ENCODE data around the gene MYO3A.
A peak's percentile ranks its signal among the peaks of the same experiment; 100 is the strongest.
"Not testable (repeated sequence)": the region's sequence is repeated elsewhere in the genome, so short reads cannot be mapped to it uniquely, and the experiment has no call there.

Gene MYO3A

GRCh38 chr10:25974897-25975459, 40.9 kb downstream of the MYO3A start:
- DNase-seq (ENCODE audit: low read depth), result no peak

DNA sequence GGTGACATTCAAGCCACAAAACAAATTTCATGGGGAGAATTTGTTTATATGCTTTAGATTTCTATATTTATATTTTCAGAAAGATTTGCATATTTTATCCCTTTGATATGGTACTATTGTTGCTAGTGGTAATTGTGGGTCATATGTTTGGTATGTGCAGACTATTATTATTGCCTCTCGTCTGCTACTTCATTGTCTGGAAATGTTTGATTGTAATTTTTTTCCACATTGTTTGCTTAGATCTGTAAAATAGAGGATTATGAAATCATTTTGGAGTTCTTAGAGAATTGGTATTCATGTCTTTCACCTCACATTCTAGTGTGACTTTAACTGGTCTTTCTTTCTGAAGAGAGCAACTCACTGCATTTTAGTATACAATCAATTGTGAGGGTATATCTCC, 44.7 kb downstream of the MYO3A start:
- no peak for DNase-seq (ENCODE audit: low read depth)

DNA sequence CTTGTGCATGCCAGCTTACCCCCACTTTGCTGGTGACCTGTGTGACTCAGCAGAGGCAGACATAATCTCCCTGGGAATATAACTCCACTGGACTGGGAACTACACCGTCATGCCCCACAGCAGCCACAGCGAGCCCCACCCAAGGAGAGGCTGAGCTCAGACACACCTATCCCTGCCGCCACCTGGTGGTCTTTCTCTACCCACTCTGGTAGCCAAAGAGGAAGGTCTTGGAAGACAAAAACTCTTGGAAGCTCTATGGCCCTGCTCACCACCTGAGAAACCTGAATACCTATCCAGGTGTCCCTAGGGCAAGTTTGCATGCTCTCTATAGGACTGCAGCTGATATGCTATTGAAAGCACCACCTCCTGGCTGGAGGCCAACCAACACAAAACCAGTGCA, 48.1 kb downstream of the MYO3A start:
- DNase-seq (ENCODE audit: low read depth), result no peak

- no peak for DNase-seq (ENCODE audit: low read depth)
Observed at GRCh38 chr10:25988583-25988982, 54.6 kb downstream of the MYO3A start.

- DNase-seq (ENCODE audit: low read depth), result no peak
Observed at GRCh38 chr10:25989951-25990350, 55.9 kb downstream of the MYO3A start.

GRCh38 chr10:25999295-25999981, 65.4 kb downstream of the MYO3A start:
- DNase-seq (ENCODE audit: low read depth), result no peak

DNA sequence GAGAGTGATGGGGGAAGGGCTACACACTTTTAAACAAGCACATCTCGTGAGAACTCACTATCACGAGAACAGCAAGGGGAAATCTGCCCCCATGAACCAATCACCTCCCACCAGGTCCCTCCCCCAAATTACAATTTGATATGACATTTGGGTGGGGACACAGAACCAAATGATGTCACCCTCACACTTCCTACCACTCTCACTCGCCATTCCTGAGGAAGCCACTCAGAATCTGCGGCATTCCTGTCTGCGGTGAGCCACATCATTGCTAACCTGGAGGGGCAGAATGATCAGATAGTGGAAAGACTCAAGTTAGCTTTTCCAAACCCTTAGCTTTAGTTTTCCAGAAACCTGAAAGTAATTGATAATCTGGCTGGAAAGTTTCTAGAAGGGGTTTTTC, 66.9 kb downstream of the MYO3A start:
- DNase-seq (ENCODE audit: low read depth), result no peak

- DNase-seq (ENCODE audit: low read depth), result not testable (repeated sequence)
Observed at GRCh38 chr10:26002466-26002865, 68.4 kb downstream of the MYO3A start.

DNA sequence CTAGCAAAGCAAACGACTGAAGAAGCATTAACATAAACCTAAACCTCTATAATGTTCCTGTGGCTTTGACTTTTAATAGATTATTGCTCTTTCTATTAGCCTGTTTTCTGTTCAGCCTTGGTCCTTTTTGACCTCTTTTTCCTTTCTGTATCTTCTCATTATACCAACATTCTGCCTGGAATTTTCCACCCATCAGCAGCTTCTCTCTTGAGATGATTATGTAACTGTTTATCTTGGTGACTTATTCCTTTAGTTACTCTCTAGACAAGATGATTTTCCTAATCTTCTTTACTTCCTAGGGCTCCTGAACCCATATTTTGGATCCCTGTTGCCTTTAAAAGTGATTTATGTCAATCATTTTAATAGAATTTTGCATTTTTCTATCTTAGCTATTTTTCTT, 81.1 kb downstream of the MYO3A start:
- no peak for DNase-seq (ENCODE audit: low read depth)

GRCh38 chr10:26022831-26023230, 88.8 kb downstream of the MYO3A start:
- no peak for DNase-seq (ENCODE audit: low read depth)

DNA sequence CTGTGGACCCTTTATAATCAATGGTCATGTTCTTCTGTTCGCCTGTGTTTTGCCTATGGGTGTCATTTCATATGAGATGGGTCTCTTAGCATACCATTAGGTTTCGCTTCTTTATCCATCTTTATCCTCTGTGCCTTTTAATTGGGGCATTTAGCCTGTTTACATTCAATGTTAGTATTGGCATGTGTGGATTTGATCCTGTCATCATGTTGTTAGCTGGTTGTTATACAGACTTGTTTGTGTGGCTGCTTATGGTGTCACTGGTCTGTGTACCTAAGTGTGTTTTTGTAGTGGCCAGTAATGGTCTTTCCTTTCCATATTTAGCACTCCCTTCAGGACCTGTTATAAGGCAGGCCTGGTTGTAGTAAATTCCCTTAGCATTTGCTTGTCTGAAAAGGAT, 90.3 kb downstream of the MYO3A start:
- no peak for DNase-seq (ENCODE audit: low read depth)

DNA sequence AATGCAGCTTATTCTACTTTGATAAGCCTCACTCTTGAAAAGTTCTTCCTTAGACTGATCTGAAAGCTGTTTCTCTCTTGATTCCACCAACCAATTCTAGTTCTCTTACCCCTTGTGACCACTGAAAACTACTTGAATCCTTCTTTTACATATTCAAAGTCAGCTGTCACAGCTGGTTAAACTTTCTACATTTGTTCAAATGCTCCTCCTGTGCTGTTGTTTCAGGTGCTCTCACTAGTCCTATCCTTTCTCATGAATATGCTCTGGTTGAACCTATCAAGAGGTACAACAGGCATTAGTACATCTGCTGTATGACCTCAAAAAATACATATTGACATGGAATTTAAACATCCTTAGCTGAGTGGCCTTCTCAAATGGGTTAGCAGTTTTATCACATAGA, 91.5 kb downstream of the MYO3A start:
- DNase-seq (ENCODE audit: low read depth), result no peak

DNA sequence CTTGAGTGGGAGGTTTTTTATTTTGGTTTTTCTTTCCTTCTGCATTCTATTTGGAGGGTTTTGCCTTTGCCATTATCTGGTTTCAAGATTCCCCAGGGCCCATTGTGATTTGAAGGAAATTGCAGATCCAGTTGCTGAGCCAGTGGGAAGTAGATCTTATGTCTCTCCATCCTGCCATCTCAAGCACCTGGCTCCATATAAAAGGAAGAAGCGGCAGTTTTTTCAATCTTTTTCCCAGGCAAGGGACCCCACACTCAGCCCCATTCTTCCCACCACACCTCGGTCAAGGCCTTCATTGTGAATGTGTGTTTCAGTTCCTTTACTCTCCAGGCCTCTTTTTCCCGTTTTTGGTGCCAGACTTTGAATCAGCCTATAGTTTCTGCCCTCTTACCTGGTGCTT, 95.8 kb downstream of the MYO3A start:
- DNase-seq (ENCODE audit: low read depth), result no peak

DNA sequence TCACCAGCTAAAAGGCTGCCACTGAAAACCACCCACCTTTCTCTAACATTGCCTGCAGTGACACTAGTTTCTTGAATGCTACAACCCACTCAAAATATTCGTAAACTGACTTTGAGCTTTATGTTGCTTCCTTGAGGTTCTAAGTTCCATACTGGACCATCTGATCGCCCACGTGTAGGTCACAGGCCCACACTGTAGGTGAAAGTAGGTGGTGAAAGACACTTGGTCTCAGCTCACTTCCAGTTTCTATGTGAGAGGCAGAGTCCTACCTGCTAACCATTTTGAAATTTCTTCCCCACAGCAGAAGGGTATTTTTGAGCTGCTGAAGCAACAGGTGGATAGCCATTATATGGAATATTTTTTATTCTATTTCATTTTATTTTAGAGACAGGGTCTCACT, 97.3 kb downstream of the MYO3A start:
- DNase-seq (ENCODE audit: low read depth), result no peak

- DNase-seq (ENCODE audit: low read depth), result no peak
Observed at GRCh38 chr10:26043469-26043868, 109.4 kb downstream of the MYO3A start.

- DNase-seq (ENCODE audit: low read depth), result peak; percentile 6
Observed at GRCh38 chr10:26044141-26044749, 110.2 kb downstream of the MYO3A start.

- no peak for DNase-seq (ENCODE audit: low read depth)
Observed at GRCh38 chr10:26046073-26046700, 112.2 kb downstream of the MYO3A start.

DNA sequence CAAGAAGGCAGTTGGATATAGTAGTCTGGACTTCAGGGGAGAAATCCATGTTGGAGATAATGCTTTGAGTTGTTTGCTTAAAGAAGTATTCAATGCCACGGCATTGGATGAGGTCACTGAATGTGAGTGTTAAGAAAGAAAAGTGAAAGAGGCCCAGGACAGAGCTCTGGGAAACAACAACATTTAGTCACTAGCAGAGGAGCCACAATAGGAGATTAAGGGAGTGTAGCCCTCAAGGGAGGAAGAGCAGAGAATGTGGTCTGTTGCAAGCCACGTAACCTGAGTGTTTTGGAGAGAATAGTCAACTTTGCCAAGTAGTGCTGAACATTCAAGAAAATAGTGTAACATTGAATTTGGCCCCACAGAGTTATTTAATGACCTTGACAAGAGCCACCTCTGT, 114.7 kb downstream of the MYO3A start:
- DNase-seq (ENCODE audit: low read depth), result no peak

GRCh38 chr10:26052326-26052725, 118.3 kb downstream of the MYO3A start:
- DNase-seq (ENCODE audit: low read depth), result no peak

DNA sequence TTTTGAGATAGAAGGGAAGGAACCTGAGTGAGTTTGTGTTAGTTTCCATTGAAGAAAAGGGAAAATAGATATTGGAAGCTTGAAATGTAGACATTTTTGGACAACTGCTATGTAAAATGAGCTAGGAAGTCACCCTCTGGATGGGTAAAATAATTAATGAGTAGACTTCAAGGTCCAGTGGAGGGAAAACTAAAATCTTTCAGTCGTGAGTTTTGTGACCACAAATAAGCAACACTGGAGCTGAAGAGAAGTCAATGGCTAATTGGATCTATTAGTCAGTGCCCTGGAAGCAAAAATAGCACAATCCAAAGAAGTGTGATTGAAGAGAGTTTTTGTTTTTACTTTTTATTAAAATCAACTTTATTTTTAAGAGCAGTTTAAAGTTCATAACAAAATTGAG, 123.4 kb downstream of the MYO3A start:
- DNase-seq (ENCODE audit: low read depth), result no peak

- no peak for DNase-seq (ENCODE audit: low read depth)
Observed at GRCh38 chr10:26064106-26064505, 130.1 kb downstream of the MYO3A start.

GRCh38 chr10:26067680-26068079, 133.7 kb downstream of the MYO3A start:
- no peak for DNase-seq (ENCODE audit: low read depth)

DNA sequence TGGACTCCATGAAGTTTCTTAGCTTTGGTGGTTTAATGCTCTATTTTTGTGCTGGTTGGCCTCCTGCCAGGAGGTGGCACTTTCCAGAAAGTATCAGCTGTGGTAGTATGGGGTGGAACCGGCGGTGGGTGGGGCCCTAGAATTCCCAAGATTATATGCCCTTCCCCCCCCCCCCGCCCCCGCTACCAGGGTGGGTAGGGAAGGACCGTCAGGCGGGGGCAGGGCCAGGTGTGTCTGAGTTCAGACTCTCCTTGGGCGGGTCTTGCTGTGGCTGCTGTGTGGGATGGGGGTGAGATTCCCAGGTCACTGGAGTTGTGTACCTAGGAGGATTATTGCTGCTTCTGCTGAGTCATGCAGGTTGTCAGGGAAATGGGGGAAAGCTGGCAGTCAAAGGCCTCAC, 146.9 kb downstream of the MYO3A start:
- DNase-seq (ENCODE audit: low read depth), result not testable (repeated sequence)

Data from stromal cell of bone marrow (primary cell).